IMR-90 (cell line): ENCODE data around the gene SMCHD1. TPM values are rescaled to one million over a fixed set of nuclear protein-coding genes. Genes with fewer than 3 reads are reported as not detected.

Source experiments
- ATAC-seq: fragments of 200-7000 bp; cut with Tn5 transposase; 2 replicates; pipeline ENCODE4 v1.9.1; 2020; ENCODE audit warnings: low read depth, mild to moderate bottlenecking, moderate library complexity
- BruUV-seq: library from RNA; stranded (reverse); fragments of 400-500 nt; replicated peaks from 2 replicates; lab custom pipeline; 2021; lab: Mats Ljungman, UMichigan
- CTCF ChIA-PET: fragments of 300-600 bp; formaldehyde crosslinking; extraction: SDS; loops from one replicate; lab custom pipeline; 2021; ENCODE audit warnings: antibody characterized with exemption; lab: Yijun Ruan, JAX
- POLR2A ChIA-PET: fragments of 300-600 bp; sonication (Branson Sonifier 250); formaldehyde crosslinking; loops from one replicate; lab custom pipeline; 2022; ENCODE audit warnings: antibody characterized with exemption; ENCODE audit not compliant: unreplicated experiment; lab: Charles Lee
- DNase-seq: peaks from one replicate; pipeline ENCODE4 v3.0.0; 2013
- H2AFZ ChIP-seq: replicated peaks from 2 replicates; pipeline ENCODE3; 2013; ENCODE audit warnings: low read length, mild to moderate bottlenecking; ENCODE audit not compliant: poor library complexity
- H2AK5ac ChIP-seq: 2 replicates; pipeline ENCODE4 v1.6.1; 2013; ENCODE audit warnings: low read depth, low read length, inconsistent platforms
- H2AK9ac ChIP-seq: replicated peaks from 2 replicates; pipeline ENCODE3; 2013; ENCODE audit warnings: mild to moderate bottlenecking, low read depth, low read length, moderate library complexity; ENCODE audit not compliant: poor library complexity
- H2BK120ac ChIP-seq: 2 replicates; pipeline ENCODE4 v1.6.1; 2013; ENCODE audit warnings: low read depth, low read length, inconsistent platforms
- H2BK15ac ChIP-seq: 3 replicates; pipeline ENCODE4 v1.6.1; 2013; ENCODE audit warnings: low read depth, low read length, inconsistent platforms
- H2BK20ac ChIP-seq: 2 replicates; pipeline ENCODE4 v1.6.1; 2013; ENCODE audit warnings: low read depth, mild to moderate bottlenecking, inconsistent platforms, low read length, moderate library complexity
- H2BK5ac ChIP-seq: 2 replicates; pipeline ENCODE4 v1.6.1; 2013; ENCODE audit warnings: mild to moderate bottlenecking, low read depth, low read length, inconsistent platforms; ENCODE audit not compliant: poor library complexity, severe bottlenecking
- H3K14ac ChIP-seq: replicated peaks from 2 replicates; pipeline ENCODE4 v1.6.1; 2013; ENCODE audit warnings: low read depth, low read length, inconsistent platforms
- H3K18ac ChIP-seq: 2 replicates; pipeline ENCODE4 v1.6.1; 2013; ENCODE audit warnings: low read depth, low read length, control low read depth
- H3K23ac ChIP-seq: 2 replicates; pipeline ENCODE4 v1.6.1; 2013; ENCODE audit warnings: low read depth, low read length, inconsistent platforms
- H3K27ac ChIP-seq: 2 replicates; pipeline ENCODE4 v1.5.1; 2013; ENCODE audit warnings: mild to moderate bottlenecking, control low read depth, low read length; ENCODE audit not compliant: insufficient read depth
- H3K27me3 ChIP-seq: 2 replicates; pipeline ENCODE4 v1.6.1; 2013; ENCODE audit warnings: low read length; ENCODE audit not compliant: control insufficient read depth, insufficient read depth
- H3K36me3 ChIP-seq: 2 replicates; pipeline ENCODE4 v1.6.1; 2013; ENCODE audit warnings: low read length, mixed read lengths; ENCODE audit not compliant: control insufficient read depth, insufficient read depth
- H3K4ac ChIP-seq: 2 replicates; pipeline ENCODE4 v1.6.1; 2013; ENCODE audit warnings: low read depth, low read length, inconsistent platforms
- H3K4me1 ChIP-seq: 2 replicates; pipeline ENCODE4 v1.6.1; 2013; ENCODE audit warnings: low read length, mixed read lengths; ENCODE audit not compliant: control insufficient read depth, insufficient read depth
- H3K4me2 ChIP-seq: 2 replicates; pipeline ENCODE4 v1.6.1; 2013; ENCODE audit warnings: low read depth, mild to moderate bottlenecking, control low read depth, low read length, moderate library complexity
- H3K4me3 ChIP-seq: 2 replicates; pipeline ENCODE4 v1.5.1; 2013; ENCODE audit warnings: low read depth, mild to moderate bottlenecking, control low read depth, low read length, moderate library complexity; ENCODE audit not compliant: insufficient read depth
- H3K56ac ChIP-seq: 2 replicates; pipeline ENCODE4 v1.6.1; 2013; ENCODE audit warnings: low read length, inconsistent platforms; ENCODE audit not compliant: insufficient read depth; ENCODE audit errors: extremely low read depth
- H3K79me1 ChIP-seq, 2 experiments: 2 replicates each; pipeline ENCODE4 v1.6.1; 2013; ENCODE audit warnings: low read length in 2 of 2, inconsistent platforms in 1 of 2, low read depth in 1 of 2
- H3K9ac ChIP-seq: 2 replicates; pipeline ENCODE4 v1.6.1; 2013; ENCODE audit warnings: low read depth, low read length, control low read depth
- H3K9me1 ChIP-seq: 2 replicates; pipeline ENCODE4 v1.6.1; 2013; ENCODE audit warnings: low read length, inconsistent platforms; ENCODE audit not compliant: insufficient read depth
- H3K9me3 ChIP-seq: 2 replicates; pipeline ENCODE4 v1.6.1; 2013; ENCODE audit warnings: low read length; ENCODE audit not compliant: control insufficient read depth, insufficient read depth
- H4K20me1 ChIP-seq: 2 replicates; pipeline ENCODE4 v1.6.1; 2013; ENCODE audit warnings: low read length, inconsistent platforms; ENCODE audit not compliant: insufficient read depth
- H4K5ac ChIP-seq: 2 replicates; pipeline ENCODE4 v1.6.1; 2013; ENCODE audit warnings: mild to moderate bottlenecking, low read depth, low read length, control low read depth
- H4K8ac ChIP-seq, 2 experiments: 2 replicates each; pipeline ENCODE4 v1.6.1; 2013; ENCODE audit warnings: low read depth in 2 of 2, low read length in 2 of 2, control low read depth in 1 of 2, inconsistent platforms in 1 of 2
- H4K91ac ChIP-seq: 2 replicates; pipeline ENCODE4 v1.6.1; 2013; ENCODE audit warnings: low read depth, low read length, inconsistent platforms; ENCODE audit not compliant: insufficient read depth
- BHLHE40 ChIP-seq: fragments of 150-350 bp; IDR thresholded peaks from 2 replicates; pipeline ENCODE4 v1.6.1; 2016; ENCODE audit warnings: mild to moderate bottlenecking, low read depth, low read length
- MAZ ChIP-seq: IDR thresholded peaks from 2 replicates; pipeline ENCODE4 v1.6.1; 2012; ENCODE audit warnings: low read depth, mild to moderate bottlenecking, low read length, improper control_type of control experiment, moderate library complexity, borderline replicate concordance
- RAD21 ChIP-seq: IDR thresholded peaks from 2 replicates; pipeline ENCODE4 v1.6.1; 2012; ENCODE audit warnings: low read length, improper control_type of control experiment
- SMC3 ChIP-seq: fragments of 150-350 bp; IDR thresholded peaks from 2 replicates; pipeline ENCODE4 v1.6.1; 2016; ENCODE audit warnings: low read depth, mild to moderate bottlenecking, antibody characterized with exemption, low read length, moderate library complexity
- WGBS, 2 experiments: methylation state at CpG; one replicate each; pipeline versions ENCODE4 v1.1.5 to v1.1.7; 2013; ENCODE audit warnings: missing lambda C conversion rate in 2 of 2; ENCODE audit not compliant: insufficient read length in 1 of 2; ENCODE audit errors: extremely low coverage in 2 of 2; 5-methylcytosine and 5-hydroxymethylcytosine counted together
- dilution Hi-C: fragments of 300-500 bp; cut with HindIII; formaldehyde crosslinking; loops from one replicate; pipeline ENCODE4 v1.14.3; 2018; ENCODE audit warnings: low sequenced_read_pairs; ENCODE audit not compliant: unreplicated experiment
- in situ Hi-C: fragments of 300-500 bp; cut with MboI; formaldehyde crosslinking; loops from 3 replicates; pipeline ENCODE4 v1.14.3; 2019; ENCODE audit warnings: low sequenced_read_pairs, inconsistent platforms, mixed read lengths
- intact Hi-C: fragments of 100-400 bp; cut with micrococcal nuclease; formaldehyde crosslinking; loops from 2 replicates; pipeline ENCODE4 v1.10.0; 2022
- polyA plus RNA-seq, 3 experiments: library from polyadenylated mRNA; depleted of rRNA; stranded (reverse); fragments of >200 nt; gene quantifications; 2 replicates each; pipeline ENCODE4 v1.2.3, GENCODE V29; 2012; ENCODE audit warnings: low replicate concordance in 1 of 3
- total RNA-seq: library from RNA; depleted of rRNA; stranded (reverse); fragments of >200 nt; gene quantifications from 2 replicates; pipeline ENCODE4 v1.2.3, GENCODE V29; 2012

SMCHD1 gene
- total and polyA plus RNA-seq, 2 of the 4 experiments (the other 2 are of a cell fraction), result 14.8 to 47.3 TPM

- H3K14ac ChIP-seq, result no peak overlapping the region
- DNase-seq, result no peak
- no peak overlapping the region for H3K9ac ChIP-seq
- H4K5ac ChIP-seq, result no peak overlapping the region
- no peak overlapping the region for H2BK5ac ChIP-seq
- H2BK20ac ChIP-seq, result no peak overlapping the region
- H2AFZ ChIP-seq, result no peak overlapping the region
- CTCF ChIA-PET, result no interaction called here
- 60% methylated on average over 1 of the region's 5 CpGs; no CpG with 5 or more reads in 1 of the 2 experiments for WGBS, 2 experiments
- dilution Hi-C loops, result no loop called here
- no peak overlapping the region for H3K56ac ChIP-seq
- no TSS peak for BruUV-seq
- no peak overlapping the region for H3K27ac ChIP-seq
- no peaks in the 10 kb centered on the region for H4K20me1 ChIP-seq
- no peak overlapping the region for H3K4me2 ChIP-seq
- no peak overlapping the region for H3K4ac ChIP-seq
- no peaks in the 10 kb centered on the region for H3K36me3 ChIP-seq
- no peak overlapping the region for H2BK120ac ChIP-seq
- H2BK15ac ChIP-seq, result no peak overlapping the region
- no peak overlapping the region for H2AK9ac ChIP-seq
- no peak overlapping the region for H3K23ac ChIP-seq
- ATAC-seq, result no peak
- no peaks in the 10 kb centered on the region; the same call in 1 of the 2 replicates for H3K27me3 ChIP-seq
- H4K8ac ChIP-seq, result no peak overlapping the region
- intact Hi-C loops, result no loop called here
- no peak overlapping the region for H3K18ac ChIP-seq
- no peaks in the 10 kb centered on the region for H3K9me1 ChIP-seq
- in situ Hi-C loops, result no loop called here
- POLR2A ChIA-PET, result no interaction called here
- H3K4me1 ChIP-seq, result no peaks in the 10 kb centered on the region
- H3K79me1 ChIP-seq, result no peaks in the 10 kb centered on the region
- no peak overlapping the region for H2AK5ac ChIP-seq
- no peaks in the 10 kb centered on the region for H3K9me3 ChIP-seq
- no peak overlapping the region for H4K91ac ChIP-seq
- TF ChIP-seq RAD21 (no peak), BHLHE40 (no peak), MAZ (no peak), SMC3 (no peak)
- H3K4me3 ChIP-seq, result no peak overlapping the region
These were observed 30.3 kb upstream of the SMCHD1 start for GRCh38 chr18:2625217-2625616.
